Breast epithelium (tissue), 3 donors: ENCODE measurements around the gene APOBEC3H.

Source experiments
- CTCF ChIP-seq, 3 donors: fragments of 450-650 bp; IDR thresholded peaks; one replicate each; pipeline ENCODE4 v1.5.1; 2016 to 2017; ENCODE audit warnings: antibody characterized with exemption in 3 of 3, mild to moderate bottlenecking in 3 of 3, moderate library complexity in 3 of 3
- POLR2AphosphoS5 ChIP-seq, 3 donors: sonication (generic); formaldehyde crosslinking; IDR thresholded peaks; one replicate each; pipeline ENCODE4 v1.6.1; 2017; ENCODE audit warnings: antibody characterized with exemption in 3 of 3

DNA sequence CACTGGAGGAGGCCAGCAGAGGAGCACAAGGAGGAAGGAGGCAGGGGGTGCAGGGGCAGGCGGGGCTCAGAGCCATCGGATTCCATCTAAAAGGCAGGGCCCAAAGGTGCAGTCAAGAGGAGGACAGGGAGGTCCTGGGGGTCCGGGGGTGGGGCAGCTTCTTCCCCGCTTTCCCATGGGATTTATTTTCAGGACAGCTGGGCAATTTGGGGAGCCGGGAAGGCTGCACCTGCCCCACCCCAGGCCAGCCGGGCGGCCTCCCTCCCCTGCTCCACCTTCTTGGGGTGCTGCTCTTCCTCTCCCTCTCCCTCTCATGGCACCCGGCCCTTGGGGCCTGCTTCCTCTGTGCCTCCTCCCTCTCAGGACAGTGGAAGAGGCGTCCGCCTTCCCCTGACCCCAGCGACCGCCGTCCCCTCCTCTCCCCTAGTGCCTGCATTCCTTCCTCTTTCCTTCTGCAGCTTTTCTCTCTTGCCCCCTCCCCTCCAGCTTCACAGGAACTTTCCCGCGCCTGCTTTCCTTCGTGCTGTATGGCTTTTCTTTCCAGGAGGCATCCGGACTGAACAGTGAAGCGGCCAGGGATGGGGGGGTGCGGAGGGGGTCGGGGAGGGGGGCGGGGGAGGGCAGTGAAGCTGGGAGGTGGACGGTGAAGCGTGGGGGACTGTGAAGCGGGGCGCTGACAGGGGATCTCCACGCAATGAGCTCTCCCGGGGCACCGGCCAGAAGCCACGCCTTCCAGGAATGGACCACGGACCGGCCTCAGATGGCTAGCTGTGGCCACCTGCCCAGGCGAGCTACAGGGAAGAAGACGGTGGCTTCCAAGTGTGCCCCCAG is 26.9 kb downstream of the APOBEC3H start:
- TF ChIP-seq CTCF (IDR thresholded peaks at IDR 0.05) (no peak), POLR2AphosphoS5 (IDR thresholded peaks at IDR 0.05) (no peak)
